GM11168 (cell line): ENCODE results near the gene ARSK.
"Not testable (repeated sequence)": the region's sequence is repeated elsewhere in the genome, so short reads cannot be mapped to it uniquely, and the experiment has no call there.

Experiments used
- in situ Hi-C: fragments of 300-500 bp; cut with MboI; formaldehyde crosslinking; loops from one replicate; pipeline ENCODE4 v1.12.0; 2022; ENCODE audit warnings: low sequenced_read_pairs; ENCODE audit not compliant: unreplicated experiment

Gene ARSK

GRCh38 chr5:95620030-95620869, 65.3 kb downstream of the ARSK start, which contains the start of gene GPR150:
Gene GPR150, plus strand, starts transcription at chr5:95620087. Its CDS starts 189 bp downstream, at chr5:95620276.
- in situ Hi-C loops, result no loop called here

GRCh38 chr5:95620870-95621838, 66.3 kb downstream of the ARSK start:
- in situ Hi-C loops, result no loop called here

- in situ Hi-C loops, result no loop called here
Observed at GRCh38 chr5:95621839-95622629, 67.1 kb downstream of the ARSK start.

- in situ Hi-C loops, result no loop called here
Observed at GRCh38 chr5:95623706-95624105, 68.8 kb downstream of the ARSK start.

GRCh38 chr5:95624368-95624767, 69.5 kb downstream of the ARSK start:
- in situ Hi-C loops, result no loop called here

- in situ Hi-C loops, result no loop called here
Observed at GRCh38 chr5:95626701-95627100, 71.8 kb downstream of the ARSK start.

GRCh38 chr5:95627971-95628810, 73.3 kb downstream of the ARSK start:
- in situ Hi-C loops, result no loop called here

GRCh38 chr5:95628933-95629332, 74.0 kb downstream of the ARSK start:
- in situ Hi-C loops, result no loop called here

GRCh38 chr5:95630394-95630917, 75.6 kb downstream of the ARSK start:
- in situ Hi-C loops, result no loop called here

GRCh38 chr5:95631255-95631958, 76.5 kb downstream of the ARSK start:
- in situ Hi-C loops, result no loop called here

GRCh38 chr5:95631991-95632675, 77.2 kb downstream of the ARSK start:
- in situ Hi-C loops, result no loop called here

- in situ Hi-C loops, result not testable (repeated sequence)
Observed at GRCh38 chr5:95632942-95633341, 78.0 kb downstream of the ARSK start.

GRCh38 chr5:95633671-95634070, 78.8 kb downstream of the ARSK start:
- in situ Hi-C loops, result no loop called here

- in situ Hi-C loops, result no loop called here
Observed at GRCh38 chr5:95634081-95634480, 79.2 kb downstream of the ARSK start.

- in situ Hi-C loops, result no loop called here
Observed at GRCh38 chr5:95638632-95639031, 83.7 kb downstream of the ARSK start.

- in situ Hi-C loops, result no loop called here
Observed at GRCh38 chr5:95641741-95642220, 86.9 kb downstream of the ARSK start.

- in situ Hi-C loops, result no loop called here
Observed at GRCh38 chr5:95643152-95643551, 88.3 kb downstream of the ARSK start.
